ENCODE results near the gene UCK2.

UCK2 gene

GRCh38 chr1:165883056-165883455 is 55.6 kb downstream of the UCK2 start:
- DNase-seq = no peak

GRCh38 chr1:165884009-165884689 is 56.7 kb downstream of the UCK2 start:
- DNase-seq = no peak

GRCh38 chr1:165884690-165885304 is 57.4 kb downstream of the UCK2 start:
- no peak for DNase-seq

DNA sequence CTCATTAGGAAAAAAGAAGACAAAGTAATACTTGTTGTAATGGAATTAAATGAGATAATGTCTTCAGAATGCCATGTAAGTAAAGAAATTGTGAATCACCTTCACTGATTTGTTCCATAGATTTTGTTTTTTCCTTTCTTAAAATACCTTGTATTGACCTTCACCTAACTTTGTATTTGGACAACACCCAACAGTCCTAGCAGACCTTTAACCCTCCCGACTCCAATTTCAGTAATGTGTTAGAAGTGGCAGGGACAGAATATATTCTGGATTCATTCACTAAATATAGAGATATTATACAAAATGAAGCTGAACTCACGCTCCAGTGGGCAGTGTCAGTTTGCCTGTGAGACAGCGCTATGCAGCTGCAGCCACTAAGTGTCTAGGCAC is 57.9 kb downstream of the UCK2 start:
- DNase-seq = no peak

- DNase-seq = no peak
These were observed 58.8 kb downstream of the UCK2 start for GRCh38 chr1:165886193-165886592.

GRCh38 chr1:165886983-165887382 is 59.6 kb downstream of the UCK2 start:
- no peak for DNase-seq

GRCh38 chr1:165887877-165888551 is 60.6 kb downstream of the UCK2 start:
- no peak for DNase-seq

GRCh38 chr1:165888552-165888920 is 61.1 kb downstream of the UCK2 start:
- DNase-seq = no peak

GRCh38 chr1:165890684-165891083 is 63.3 kb downstream of the UCK2 start:
- no peak for DNase-seq

DNA sequence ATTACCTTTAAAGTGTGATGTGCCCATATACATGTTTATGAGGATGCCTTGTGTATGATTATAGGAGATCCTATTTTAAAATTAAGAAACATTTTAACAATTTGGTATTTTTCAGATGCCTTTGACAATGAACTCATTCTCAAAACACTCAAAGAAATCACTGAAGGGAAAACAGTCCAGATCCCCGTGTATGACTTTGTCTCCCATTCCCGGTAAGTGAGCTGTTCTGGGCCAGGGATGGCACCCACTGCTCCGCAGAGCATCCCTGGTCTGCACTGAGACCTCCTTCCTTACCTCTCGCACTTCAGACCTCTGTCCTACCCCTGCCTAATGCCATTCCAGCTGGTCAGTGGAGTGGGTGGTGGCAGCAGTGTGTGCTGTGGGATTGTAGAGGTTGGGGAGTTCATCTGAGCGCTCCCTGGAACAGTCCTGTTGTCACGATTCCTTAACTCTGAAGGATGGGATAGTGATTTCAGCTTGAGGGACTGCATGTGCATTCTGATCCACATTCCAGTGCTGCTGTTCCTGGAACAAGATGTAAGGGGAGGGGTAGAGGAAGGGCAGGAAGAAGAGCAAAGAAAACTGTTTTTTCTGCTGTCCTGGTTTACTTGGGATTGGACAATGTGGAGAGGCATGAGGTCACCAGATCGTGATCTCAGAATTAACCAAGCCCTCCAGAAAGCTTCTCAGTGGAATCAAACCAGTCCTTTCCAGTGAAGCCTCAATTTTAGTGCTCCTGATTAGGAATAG is 63.9 kb downstream of the UCK2 start:
- no peak for DNase-seq

GRCh38 chr1:165892935-165893334 is 65.5 kb downstream of the UCK2 start:
- DNase-seq = no peak

DNA sequence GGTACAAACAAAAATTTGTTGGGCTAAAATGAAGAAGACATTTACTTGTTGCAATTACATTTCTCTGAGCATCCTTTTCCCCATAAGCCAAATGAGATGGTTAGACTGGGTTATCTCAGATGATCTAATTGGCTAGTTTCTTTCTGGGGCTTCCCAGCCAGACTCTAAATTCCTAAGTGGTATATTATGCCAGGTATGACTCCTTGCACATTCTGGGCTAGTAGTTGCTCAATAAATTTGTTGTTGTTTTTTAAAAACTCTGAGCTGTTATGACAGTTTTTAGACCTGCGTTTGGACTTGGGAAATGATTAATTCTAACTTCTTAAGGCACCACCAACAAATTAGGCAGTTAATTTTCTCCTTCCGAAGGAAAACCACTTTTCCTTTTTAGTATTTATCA is 66.1 kb downstream of the UCK2 start:
- no peak for DNase-seq

GRCh38 chr1:165894591-165894990 is 67.2 kb downstream of the UCK2 start:
- DNase-seq = no peak

GRCh38 chr1:165895451-165895871 is 68.0 kb downstream of the UCK2 start:
- no peak for DNase-seq

- no peak for DNase-seq
These were observed 68.9 kb downstream of the UCK2 start for GRCh38 chr1:165896277-165896676.

- no peak for DNase-seq
These were observed 70.2 kb downstream of the UCK2 start for GRCh38 chr1:165897326-165898303.

- no peak for DNase-seq
These were observed 71.4 kb downstream of the UCK2 start for GRCh38 chr1:165898837-165899236.

GRCh38 chr1:165899461-165899941 is 72.1 kb downstream of the UCK2 start:
- no peak for DNase-seq

- no peak for DNase-seq
These were observed 73.4 kb downstream of the UCK2 start for GRCh38 chr1:165900576-165901380.

- DNase-seq = no peak
These were observed 75.2 kb downstream of the UCK2 start for GRCh38 chr1:165902565-165902964.

DNA sequence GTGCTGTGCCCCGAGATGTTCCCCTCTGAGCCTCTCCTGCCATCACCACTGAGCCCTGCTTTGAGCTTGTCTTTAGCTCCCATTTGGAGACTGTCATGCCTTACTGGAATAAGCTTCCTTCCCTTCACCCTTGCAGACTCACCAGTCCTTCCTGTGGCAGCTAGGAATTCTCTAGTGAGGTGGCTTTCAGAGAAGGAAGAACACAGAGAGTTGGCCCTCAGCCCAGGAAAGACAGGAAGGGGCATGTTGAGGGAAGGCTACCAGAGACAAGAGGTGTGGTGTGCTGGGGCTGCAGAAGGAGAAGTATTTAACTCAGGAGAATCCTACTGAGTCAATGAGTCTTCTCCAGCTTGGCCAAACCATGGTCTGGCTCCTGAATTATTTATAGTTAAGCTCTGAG is 76.3 kb downstream of the UCK2 start:
- no peak for DNase-seq

All from hippocampal formation (tissue), 2 donors.